ENCODE measurements around the gene TSHZ2.

TSHZ2 gene

DNA sequence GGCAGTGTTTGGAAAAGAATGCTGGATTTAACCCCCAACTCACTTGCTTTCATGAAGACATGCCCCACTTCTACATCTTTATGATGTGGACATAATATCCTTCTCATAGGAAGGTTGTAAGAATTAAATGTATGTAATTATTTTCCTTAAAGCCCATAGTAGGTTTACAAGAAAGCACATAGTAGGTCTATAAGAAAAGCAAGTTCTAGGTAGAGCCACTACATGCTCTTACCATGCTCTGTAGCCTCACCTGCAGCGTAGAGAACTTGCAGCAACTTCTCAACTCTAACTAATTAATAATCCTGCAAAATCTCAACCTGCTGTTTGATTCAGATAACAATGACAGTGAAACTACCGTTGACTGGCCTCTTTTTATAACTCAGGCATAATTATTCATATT, 288.4 kb downstream of the TSHZ2 start:
- no peak for DNase-seq

DNA sequence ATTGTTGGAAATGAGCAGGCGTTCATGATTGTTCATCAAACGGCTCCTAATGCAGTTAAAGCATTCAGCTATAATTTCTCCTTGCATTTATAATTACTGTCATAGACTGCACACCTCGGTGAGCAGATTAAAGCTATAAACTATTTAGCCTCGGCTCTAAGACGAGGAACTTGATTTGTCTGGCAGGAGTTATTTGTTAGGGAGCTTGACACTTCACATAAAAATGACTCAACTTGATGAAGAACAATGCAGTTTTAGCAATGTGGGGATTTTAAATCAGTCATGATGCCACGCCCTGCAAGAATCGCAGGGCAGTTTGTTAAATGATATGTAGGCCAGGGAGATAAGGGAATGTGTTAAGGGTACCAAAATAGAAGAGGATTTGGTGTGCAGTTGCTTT, 290.2 kb downstream of the TSHZ2 start:
- DNase-seq, result no peak

DNA sequence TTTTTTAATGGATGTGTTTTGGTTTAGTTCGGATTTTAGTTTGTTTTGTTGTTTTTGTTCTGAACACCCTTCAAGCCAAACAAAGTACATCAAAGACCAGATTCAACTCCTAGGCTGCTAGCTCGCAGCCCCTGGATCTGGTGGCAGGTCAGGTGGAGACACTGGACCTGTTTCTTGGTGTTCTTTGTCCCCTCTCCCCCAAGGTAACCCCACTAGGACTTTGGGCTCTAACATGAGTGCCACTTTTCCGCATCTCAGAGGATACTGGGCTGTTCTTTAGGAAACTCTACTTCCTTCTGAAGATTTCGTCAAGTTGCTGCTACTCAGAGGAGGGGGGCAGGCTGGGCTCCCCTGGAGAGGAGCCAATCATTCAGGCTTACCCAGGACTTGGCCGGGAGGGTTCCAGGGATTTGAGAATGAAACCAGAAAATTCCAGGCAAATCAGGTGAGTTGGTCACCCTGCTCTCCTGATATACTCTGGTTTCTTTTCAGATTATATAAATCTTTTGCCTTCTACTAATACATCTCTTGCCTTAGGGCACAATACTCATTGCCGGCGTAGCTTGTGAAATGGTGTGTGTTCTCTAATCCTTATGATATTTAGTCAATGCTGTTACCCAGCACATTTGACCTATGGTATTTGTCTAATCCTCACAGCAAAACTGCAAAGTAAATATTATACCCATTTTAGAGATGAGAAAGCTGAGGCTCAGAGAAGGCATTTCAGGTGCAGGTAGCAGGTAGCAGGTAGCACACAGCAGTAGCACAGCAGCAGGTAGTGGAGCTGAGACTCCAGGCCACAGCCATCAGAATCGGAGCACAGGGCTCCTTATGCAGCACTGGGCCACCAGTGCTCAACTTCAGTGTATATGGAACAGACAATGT, 291.6 kb downstream of the TSHZ2 start:
- DNase-seq, result no peak

DNA sequence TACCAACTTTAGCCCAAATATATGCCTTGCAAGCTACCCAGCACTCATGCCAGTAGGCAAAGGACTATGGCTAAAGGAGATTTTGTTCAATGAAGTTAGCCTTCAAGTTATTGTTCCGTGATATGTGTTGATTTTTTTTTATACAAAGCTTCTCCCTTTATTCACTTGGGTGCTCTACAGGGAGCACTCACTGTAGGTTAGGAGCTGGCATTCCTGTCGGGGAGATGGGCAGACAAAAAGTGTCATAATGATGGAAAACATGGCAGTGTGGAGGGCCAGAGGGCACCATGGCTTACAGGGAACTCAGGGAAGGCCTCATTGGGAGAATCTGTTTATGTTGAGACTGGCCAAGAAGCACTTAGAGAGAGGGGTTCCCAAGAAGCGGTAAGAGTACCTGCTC, 292.4 kb downstream of the TSHZ2 start:
- no peak for DNase-seq

DNA sequence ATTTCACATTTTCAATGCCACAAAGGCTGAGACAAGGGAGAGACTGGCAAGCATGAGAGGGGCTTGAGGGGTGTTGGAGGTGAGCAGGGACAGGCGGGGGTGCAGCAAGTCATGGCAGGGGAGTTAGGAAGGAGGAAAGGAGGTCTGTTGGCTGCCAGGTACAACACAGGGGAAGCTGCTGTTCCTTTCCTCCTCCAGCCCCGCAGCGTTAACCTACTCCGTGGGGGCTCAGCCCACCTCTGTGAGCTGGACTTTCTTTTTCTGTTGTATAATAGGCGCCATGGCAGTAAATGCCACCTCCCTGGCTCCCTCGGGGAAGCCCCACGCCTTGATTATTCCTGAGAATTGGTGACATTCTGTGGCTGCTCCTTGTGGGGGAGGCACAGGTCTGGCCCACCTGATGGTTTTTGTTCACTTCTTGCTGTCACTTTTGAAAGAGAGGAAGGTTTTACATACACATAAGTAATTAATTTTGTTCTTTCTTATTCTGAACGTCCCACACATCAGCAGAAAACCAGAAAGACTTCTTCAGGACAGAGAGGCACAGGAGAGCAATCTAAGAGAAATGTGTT, 293.2 kb downstream of the TSHZ2 start:
- no peak for DNase-seq

DNA sequence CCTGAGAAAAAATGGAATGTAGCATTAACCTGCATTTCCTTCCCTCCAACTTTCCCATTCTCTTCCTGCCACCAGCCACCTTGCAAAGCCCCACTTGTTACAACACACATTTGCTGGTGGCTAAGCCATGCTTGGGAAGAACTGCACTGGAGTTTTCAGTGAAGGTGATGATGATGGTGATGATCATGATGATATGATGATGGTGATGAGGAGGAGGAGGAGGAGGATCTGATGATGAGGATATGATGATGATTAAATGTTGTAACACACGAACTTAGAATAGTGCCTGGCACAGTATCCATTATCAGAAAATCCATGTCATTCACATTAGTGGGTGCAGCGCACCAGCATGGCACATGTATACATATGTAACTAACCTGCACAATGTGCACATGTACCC, 297.2 kb downstream of the TSHZ2 start:
- no peak for DNase-seq

DNA sequence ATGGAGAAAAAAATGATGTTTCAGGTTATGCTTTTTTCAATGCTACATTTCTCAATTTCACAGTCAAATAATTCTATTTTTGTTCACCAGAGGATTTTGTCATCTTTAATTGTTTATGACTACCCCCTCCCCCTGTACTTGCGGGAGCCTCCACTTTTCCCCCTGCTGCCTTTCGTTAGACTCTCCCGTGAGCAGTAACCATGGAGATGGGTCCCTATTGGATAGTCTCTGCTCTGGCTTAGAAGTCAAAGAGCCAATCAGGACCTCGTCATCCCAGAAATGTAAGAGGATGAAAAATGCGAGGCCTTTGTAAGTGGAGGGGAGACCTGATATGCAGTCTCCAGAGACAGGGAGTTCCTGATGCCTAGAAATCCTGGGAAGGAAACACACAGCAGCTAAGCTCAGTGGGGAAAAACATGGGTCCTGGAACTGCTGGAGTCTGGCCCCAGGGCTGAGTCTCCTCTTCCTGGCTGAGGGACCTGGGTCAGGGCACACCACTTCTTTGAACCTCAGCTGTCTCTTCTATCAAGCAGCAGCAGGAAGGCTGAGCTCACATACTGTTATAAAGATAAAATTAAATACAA, 298.7 kb downstream of the TSHZ2 start:
- no peak for DNase-seq

DNA sequence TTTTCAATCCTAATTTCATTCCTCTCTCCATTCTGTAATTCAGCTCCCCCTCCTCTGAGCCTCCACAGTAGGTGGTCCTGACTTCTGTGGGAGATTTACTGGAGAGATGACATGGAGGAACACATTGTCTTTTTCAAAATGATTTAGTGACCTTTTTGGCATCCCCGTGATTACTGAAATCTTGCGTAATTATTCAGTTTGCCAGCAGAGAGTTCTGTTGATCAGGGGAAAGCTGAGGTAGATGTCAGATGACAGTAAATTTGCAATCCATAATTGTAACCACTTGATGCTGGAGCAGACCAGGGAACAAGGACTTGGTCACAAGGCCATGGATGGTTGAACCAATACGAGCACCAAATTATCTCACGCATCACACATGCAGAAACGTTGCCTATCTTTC, 302.2 kb downstream of the TSHZ2 start:
- no peak for DNase-seq

DNA sequence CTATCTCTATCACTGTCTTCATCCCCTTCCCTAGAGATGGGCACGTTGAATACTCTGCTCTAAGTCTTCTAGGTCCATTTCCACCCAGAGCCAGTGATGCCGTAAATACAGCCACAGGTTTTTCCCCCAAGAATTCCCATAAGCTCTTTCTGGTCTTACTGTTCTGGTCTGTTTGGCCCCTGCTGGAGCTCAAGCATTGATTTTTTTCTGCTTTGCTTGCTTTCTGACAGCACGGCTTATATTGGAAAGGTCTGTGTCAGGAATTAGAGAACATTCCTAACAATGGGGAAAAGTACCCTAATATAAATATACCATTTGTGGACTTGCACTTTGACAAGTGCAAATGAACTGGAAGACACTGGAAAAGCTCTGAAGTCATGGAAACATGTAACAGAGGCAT, 302.6 kb downstream of the TSHZ2 start:
- no peak for DNase-seq

DNA sequence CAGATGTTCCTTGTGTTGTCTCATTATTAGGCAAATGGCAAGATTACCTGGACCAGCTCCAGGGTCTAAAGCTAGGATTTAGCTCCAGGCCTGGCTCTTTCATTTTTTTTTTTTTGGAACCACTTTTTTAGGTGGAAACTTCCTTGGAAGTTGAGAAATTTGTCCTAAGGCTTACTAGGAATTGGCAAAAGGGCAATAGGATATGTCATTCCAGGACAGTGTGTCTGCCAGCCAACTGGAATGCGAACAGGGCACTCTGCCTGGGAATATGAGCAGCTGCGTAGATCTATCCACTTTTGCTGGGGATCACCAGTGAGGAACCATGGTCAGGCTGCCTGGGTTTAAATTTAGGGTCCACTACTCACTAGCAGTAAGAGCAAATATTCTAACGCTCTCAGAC, 304.0 kb downstream of the TSHZ2 start:
- DNase-seq, result no peak

DNA sequence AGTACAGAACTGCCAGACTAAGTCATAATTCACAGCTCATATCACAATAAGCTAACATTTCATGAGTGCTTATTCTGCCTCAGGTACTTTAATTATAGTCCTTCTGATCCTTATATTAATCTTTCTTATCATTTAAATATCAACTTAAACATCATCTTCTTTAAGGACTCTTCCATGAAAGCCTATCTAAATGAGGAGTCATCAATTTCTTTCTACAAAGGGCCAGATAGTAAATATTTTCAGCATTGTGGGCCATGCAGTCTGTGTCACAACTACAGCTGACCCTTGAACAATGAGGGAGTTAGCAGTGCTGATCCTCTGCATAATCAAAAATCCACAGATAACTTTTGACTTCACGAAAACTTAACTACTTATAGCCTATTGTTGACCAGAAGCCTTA, 306.4 kb downstream of the TSHZ2 start:
- no peak for DNase-seq

DNA sequence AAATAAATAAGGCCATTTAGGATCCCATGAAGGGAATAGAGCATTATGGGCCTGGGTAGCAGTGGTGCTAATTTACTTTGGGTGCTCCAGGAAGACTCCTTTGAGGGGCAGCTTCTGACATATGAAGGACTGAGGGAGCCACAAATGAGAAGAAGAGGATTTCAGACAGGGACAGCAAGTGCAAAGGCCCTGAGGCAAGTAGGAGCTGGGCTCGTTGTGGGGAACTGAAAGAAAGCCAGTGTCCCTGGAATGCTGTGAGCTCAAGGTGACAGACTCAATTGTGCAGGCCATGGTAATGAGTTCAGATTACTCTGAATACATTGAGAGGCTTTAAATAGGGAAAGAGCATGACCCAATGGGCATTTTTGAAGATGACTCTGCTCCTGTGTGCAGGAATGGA, 307.6 kb downstream of the TSHZ2 start:
- DNase-seq, result no peak

DNA sequence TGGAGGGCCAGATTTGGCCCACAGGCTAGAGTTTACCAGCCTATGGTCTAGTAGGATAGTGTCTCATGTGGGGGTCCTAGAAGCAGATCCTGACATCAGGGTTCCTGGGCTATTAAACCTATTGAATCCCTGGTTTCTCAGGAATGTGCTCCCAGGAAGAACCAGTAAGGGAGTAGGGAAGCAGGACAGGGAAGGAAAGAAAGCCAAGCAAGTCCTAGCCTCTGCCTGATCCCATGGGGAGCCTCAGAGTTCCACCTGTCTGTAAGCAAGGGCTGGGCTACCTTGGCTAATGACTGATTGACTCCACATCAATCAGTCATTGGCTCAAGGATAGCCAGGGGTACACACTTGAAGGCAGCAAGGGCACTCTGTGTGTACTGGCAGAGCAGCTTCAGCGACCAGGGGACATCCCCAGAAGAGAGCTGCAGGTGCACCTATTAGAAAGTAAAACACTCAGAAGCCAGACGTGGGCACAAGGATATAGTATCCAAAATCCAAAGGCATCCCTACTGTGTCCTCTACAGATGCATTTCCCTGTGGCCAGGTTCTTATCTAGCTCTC, 309.5 kb downstream of the TSHZ2 start:
- DNase-seq, result no peak

DNA sequence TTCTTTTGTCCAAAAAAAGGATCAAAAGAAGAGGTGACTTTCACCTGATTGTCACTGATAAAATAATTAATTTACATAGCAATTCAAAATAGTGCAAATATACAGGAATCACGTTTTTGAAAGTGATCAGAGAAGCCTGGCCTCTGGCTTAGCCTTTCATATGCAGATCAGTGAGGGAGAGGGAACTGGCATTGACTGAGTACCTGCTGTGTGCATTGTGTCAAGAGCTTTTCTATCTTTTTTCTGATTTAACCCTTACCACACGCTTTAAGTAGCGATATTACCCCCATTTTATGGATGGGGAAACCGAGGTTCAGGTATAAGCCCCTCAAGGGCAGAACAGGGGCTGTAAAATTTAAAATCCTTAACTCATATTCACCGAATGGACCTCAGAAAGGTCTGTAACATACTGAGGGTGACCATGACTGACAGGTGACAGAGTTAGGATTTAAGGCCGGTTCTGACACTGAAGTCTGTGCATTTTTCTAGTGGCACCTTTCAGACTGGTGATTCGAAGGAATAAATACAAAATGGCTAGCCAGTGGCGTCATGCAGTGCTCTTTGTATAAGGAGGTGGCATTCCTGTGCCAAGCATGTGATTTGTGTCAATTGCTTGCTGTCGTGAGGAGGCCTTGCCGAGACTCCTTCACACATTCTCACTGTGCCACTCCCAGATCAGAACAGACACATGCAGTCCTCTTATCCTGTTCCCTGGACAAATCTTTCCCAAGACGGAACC, 310.2 kb downstream of the TSHZ2 start:
- DNase-seq, result no peak

DNA sequence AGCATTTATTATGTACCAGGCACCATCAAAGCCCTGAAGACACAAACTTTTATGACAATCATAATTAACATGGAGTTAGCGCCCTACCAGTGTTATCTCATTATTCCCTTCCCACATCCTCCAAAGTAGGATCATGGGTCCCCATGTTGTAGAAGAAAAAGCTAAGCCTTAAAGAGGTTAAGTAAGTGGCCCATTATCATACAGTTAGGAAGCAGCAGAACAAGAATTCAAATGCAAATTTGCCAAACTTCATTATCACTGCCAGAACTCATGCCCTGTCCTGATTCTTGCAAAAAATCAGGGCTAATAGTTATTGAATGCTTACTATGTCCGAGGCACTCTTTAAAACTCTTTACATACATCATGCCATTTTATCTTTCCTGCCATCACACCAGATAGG, 310.9 kb downstream of the TSHZ2 start:
- no peak for DNase-seq

DNA sequence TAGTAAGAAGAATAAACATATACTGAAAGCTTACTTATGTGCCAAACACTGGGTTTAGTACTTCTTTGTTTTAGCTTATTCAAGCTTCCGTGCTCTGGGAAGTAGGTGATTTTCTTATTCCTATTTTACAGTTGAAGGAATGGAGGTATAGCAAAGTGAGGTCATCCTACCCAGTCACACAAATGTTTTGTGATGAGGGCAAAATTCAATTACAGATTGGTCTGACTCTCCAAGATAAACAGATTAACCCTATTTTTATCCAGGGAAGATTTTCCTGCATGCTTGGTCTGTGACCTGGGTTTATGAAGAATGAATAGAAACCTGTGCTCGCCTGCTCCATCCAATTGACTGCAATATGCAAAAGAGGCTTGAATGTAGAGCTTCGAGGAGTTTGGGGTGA, 311.4 kb downstream of the TSHZ2 start:
- DNase-seq, result no peak

DNA sequence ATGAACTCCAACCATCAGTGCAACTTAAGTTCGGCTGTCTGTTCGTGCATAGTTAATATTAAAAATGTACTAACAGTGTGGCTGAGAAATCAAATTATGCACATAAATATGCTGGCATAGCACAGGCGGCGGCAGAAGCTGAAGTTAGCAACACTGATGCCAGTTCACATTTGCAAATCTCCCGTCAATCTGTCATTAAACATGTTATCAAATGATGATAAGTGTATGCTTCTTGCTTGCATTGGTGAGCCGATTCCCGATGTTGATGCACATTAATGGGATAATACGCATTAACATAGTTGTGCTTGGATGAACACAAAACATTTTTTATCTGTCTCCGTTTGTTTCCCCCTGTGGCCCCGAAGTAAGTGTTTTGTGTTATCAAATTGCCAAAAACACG, 312.1 kb downstream of the TSHZ2 start:
- no peak for DNase-seq

DNA sequence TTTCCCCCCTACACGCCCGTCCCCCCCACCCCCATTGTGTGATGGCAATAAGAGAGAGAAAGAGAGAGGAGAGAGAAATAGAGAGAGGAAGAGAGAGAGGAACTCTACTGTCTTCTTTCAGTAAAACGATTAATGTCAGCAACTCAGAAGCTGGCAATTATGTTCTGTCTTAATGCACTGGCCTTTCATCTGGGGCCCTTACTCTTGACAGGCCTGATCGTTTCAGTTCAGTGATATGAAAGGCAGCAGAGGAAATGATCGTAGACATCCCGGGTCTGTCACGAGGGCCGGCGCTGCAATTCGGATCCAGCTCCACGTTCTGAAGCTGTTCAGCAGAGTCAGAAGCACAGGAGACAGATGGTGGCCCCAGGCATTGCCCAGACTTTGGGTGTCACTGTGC, 312.5 kb downstream of the TSHZ2 start:
- DNase-seq, result no peak

DNA sequence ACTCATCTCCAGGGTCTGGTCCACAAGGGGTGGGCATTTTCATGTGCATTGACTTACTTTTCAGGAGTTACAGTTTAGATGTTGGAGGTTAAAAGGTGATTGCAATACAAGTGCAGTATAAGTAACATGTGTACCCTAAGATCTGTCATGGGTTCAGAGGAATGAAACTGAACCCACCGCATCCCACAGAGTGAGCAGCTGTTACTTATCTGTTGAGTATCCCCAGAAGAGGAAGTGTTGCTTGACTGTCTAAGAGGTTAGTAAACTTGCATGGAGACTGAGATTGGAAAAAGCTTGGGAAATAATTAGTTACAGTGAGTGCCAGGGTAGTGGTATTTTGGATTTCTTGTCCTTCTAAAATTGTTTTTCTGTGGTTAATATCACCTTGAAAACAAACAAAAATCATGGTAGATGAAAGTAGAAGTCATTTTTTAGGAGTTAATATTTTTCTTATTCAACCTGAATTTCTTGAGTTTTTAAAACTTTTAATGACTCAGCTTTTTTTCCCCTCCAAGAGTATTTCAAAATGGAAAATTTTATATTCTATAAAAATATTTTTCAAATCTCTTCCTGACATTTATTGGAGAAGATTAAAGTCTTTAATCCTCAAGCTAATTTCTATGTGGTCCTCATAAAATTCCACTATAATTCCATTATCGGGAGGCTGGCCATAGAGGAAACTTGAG, 315.3 kb downstream of the TSHZ2 start:
- no peak for DNase-seq

DNA sequence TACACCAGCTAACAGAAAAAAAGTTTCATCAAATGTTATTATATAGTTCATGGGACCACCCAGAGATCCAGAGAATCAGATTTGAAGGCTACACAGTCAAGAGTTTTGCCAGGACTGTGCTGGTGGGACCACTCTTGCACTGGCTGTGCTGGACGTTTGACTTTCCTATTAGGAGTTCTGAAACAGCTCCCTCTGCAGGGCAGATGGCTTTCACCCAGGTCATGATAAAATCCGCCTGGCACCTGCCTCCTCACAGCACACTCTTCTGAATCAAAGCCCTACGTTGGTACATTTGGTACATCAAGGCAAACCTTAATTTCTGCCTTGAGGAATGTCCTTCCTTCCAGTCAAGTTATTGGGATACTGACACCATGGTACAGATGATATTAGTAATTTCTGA, 319.4 kb downstream of the TSHZ2 start:
- no peak for DNase-seq

DNA sequence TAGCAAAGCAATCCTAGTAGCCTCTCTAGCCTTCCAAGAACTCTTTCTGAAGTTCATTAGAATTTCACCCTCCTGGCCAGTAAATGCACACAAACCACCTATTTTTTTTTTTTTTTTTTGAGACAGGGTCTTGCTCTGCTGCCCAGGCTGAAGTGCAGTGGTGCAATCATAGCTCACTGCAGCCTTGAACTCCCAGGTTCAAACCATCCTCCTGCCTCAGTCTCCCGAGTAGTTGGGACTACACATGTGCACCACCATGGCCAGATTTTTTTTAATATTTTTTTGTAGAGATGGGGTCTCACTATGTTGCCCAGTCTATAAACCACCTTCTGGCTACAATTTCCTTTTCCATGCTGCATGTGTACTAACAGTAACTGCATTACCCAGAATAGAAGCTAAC, 320.2 kb downstream of the TSHZ2 start:
- DNase-seq, result no peak

DNA sequence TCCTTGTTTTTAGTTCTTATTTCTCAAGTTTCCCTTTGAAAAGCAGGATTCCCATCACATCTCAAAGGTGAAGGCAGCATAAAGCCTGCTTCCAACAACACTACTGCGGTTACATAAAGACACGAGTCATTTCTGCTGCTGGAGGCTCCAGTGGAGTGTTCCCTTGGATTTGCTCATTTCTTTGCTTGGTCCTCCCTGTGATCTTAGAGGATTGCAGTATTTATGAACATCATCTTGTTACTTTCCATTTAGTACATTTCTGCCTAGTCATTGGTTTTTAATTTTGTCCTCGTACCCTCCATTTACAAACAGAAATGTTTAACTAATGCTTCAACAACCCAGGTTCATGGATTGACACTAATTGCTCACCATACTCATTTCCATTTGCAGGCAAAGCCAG, 322.6 kb downstream of the TSHZ2 start:
- no peak for DNase-seq

DNA sequence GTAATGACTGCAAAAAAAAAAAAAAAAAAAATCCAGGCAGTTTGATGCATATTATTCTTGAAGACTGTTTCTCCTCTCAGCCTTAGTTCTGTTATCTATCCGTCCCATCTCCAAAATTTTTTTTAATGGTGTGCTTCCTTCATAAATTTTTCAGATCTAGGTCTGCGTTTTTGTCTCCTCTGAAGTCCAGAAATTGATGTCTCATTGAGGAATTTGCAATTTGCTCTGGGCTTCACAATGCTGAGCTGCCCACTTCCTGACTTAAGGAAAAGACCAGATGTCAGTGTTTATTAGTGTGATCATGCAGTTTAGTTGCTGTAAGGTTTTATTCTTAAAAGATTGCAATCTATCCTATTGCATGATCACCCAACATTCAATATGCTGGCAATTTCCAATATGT, 323.9 kb downstream of the TSHZ2 start:
- DNase-seq, result no peak

Data from activated CD8-positive, alpha-beta memory T cell treated with anti-CD3 and anti-CD28 coated beads, Interleukin-2, amount 50 U/mL, for 4 hours (primary cell).